Astrocyte of the cerebellum (primary cell): ENCODE results near the gene PPP1R15B.
A peak's percentile ranks its signal among the peaks of the same experiment; 100 is the strongest.

Source experiments
- DNase-seq: peaks from one replicate; pipeline ENCODE4 v3.0.0-alpha.2; 2011; ENCODE audit warnings: low read depth
- H3K4me3 ChIP-seq: 2 replicates; pipeline ENCODE4 v1.5.1; 2011; ENCODE audit warnings: mild to moderate bottlenecking, low read depth, low read length, moderate library complexity
- in situ Hi-C: cut with HindIII; loops from 2 replicates; pipeline ENCODE4 v1.10.0; 2017; ENCODE audit warnings: low sequenced_read_pairs
- TF ChIP-seq, protein P1 (sequence below): IDR thresholded peaks from 2 replicates; pipeline ENCODE4 v1.5.1; 2012; ENCODE audit warnings: low read length, low read depth, moderate library complexity, mild to moderate bottlenecking; ENCODE audit errors: missing control alignments

PPP1R15B gene

GRCh38 chr1:204449678-204450280 is 38.2 kb upstream of the PPP1R15B start:
- DNase-seq = no peak
- in situ Hi-C loops = no loop called here
- TF ChIP-seq, protein P1, sequence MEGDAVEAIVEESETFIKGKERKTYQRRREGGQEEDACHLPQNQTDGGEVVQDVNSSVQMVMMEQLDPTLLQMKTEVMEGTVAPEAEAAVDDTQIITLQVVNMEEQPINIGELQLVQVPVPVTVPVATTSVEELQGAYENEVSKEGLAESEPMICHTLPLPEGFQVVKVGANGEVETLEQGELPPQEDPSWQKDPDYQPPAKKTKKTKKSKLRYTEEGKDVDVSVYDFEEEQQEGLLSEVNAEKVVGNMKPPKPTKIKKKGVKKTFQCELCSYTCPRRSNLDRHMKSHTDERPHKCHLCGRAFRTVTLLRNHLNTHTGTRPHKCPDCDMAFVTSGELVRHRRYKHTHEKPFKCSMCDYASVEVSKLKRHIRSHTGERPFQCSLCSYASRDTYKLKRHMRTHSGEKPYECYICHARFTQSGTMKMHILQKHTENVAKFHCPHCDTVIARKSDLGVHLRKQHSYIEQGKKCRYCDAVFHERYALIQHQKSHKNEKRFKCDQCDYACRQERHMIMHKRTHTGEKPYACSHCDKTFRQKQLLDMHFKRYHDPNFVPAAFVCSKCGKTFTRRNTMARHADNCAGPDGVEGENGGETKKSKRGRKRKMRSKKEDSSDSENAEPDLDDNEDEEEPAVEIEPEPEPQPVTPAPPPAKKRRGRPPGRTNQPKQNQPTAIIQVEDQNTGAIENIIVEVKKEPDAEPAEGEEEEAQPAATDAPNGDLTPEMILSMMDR = no peak
- H3K4me3 ChIP-seq = no peak overlapping the region

GRCh38 chr1:204448991-204449677 is 37.5 kb upstream of the PPP1R15B start:
- TF ChIP-seq, protein P1 = no peak
- H3K4me3 ChIP-seq = no peak overlapping the region
- no peak for DNase-seq
- in situ Hi-C loops = no loop called here

GRCh38 chr1:204448344-204448964 is 36.8 kb upstream of the PPP1R15B start:
- in situ Hi-C loops = no loop called here
- no peak overlapping the region for H3K4me3 ChIP-seq
- TF ChIP-seq, protein P1 = no peak
- no peak for DNase-seq

- TF ChIP-seq, protein P1 = no peak
- in situ Hi-C loops = no loop called here
- H3K4me3 ChIP-seq = no peak overlapping the region
- no peak for DNase-seq
Measured at GRCh38 chr1:204447736-204448135, 36.1 kb upstream of the PPP1R15B start.

DNA sequence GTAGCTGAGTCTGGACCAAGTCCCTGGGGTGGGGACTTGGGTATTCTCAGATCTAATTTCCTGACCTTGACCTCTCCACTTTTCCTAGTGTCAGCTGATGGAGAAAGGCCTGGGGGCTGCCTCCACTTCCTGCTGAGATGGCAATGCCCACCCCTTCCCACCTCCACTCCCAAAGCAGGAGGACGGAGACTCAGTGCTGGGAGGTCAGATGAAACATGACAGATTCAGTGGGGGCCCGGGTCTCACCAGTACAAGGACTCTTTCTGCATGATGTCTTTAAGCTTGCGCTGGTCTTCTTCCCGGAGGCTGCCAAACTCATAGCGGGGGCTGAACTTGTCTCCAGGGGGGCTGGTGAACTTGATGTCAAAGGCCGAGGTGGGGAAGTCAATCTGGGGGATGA is 35.6 kb upstream of the PPP1R15B start:
- TF ChIP-seq, protein P1 = no peak
- in situ Hi-C loops = no loop called here

DNA sequence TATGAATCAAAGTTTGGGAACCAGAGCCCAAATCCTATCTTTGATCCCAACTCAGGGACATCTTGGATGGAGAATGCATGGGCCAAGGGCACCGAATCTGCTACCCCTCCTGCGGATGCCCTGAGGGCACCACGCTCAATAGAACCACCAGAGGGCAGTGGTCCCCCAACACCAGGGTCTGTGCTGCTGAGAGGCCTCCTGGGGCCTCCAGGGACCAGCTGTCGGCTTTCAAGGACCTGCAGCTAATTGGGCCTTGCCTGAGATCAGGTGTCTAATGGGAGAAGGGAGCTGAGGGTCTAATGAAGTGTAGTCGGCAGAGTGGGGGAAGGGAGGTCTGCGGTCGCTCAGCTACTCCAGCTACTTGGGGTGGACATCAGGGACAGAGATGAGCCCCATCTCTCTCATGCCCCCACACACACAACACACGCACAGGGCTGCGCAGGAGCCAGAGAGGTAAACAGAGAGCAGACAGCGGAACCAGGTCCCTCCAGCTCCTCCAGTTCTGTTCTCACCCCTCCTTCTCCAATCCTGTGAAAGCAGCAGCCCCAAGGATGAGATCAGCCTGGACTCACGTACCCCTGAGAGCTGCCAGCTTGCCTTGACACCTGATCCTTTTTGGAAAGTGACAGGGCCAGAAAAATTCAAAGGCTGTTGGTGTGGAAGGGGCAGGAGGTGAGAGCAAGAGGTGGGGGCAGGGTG is 34.9 kb upstream of the PPP1R15B start:
- in situ Hi-C loops = no loop called here

More for the DNA sequence above, 35.6 kb upstream of the PPP1R15B start:
- no peak overlapping the region for H3K4me3 ChIP-seq
- no peak for DNase-seq

More for the DNA sequence above, 34.9 kb upstream of the PPP1R15B start:
- TF ChIP-seq, protein P1 = peak; percentile 79
- DNase-seq = peak; percentile 23
- H3K4me3 ChIP-seq = no peak overlapping the region
